ENCODE measurements around the gene EID2.

- TF ChIP-seq CTCF (IDR thresholded peaks at IDR 0.05), result no peak
- TF ChIP-seq EZH2phosphoT487 (IDR thresholded peaks at IDR 0.05), result no peak
Measured at GRCh38 chr19:39544911-39545310, 5.0 kb upstream of the EID2 start.
